Measurements from ENCODE around the gene DDI1. TPM values are rescaled to one million over a fixed set of nuclear protein-coding genes. Genes with fewer than 3 reads are reported as not detected.
"Not testable (repeated sequence)": the region's sequence is repeated elsewhere in the genome, so short reads cannot be mapped to it uniquely, and the experiment has no call there.

The DDI1 gene
- total and polyA plus RNA-seq, 9 donors: not detected

DNA sequence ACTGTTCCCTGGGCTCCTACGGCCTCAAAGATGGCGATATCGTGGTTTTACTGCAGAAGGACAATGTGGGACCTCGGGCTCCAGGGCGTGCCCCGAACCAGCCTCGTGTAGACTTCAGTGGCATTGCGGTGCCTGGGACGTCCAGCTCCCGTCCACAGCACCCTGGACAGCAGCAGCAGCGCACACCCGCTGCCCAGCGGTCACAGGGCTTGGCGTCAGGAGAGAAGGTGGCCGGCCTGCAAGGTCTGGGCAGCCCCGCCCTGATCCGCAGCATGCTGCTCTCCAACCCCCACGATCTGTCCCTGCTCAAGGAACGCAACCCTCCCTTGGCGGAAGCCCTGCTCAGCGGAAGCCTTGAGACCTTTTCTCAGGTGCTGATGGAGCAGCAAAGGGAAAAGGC is 555 bp downstream of the DDI1 start:
- Histone ChIP-seq H3K9me3 (replicated peaks; ENCODE audit: control insufficient read depth, low read depth, low read length) (peaks cover 2% of the 10 kb centered on the region), H3K36me3 (ENCODE audit: control insufficient read depth, insufficient read depth, low read length) (no peaks in the 10 kb centered on the region), H3K4me3 (ENCODE audit: low read length) (no peak overlapping the region), H3K27me3 (ENCODE audit: control insufficient read depth, insufficient read depth, low read length) (no peaks in the 10 kb centered on the region), H3K4me1 (ENCODE audit: control insufficient read depth, insufficient read depth, low read length) (no peaks in the 10 kb centered on the region), H3K27ac (ENCODE audit: low read length) (no peak overlapping the region)
- no peak for DNase-seq
- 96% methylated on average over 21 of the region's 21 CpGs for WGBS (ENCODE audit: insufficient coverage)

DNA sequence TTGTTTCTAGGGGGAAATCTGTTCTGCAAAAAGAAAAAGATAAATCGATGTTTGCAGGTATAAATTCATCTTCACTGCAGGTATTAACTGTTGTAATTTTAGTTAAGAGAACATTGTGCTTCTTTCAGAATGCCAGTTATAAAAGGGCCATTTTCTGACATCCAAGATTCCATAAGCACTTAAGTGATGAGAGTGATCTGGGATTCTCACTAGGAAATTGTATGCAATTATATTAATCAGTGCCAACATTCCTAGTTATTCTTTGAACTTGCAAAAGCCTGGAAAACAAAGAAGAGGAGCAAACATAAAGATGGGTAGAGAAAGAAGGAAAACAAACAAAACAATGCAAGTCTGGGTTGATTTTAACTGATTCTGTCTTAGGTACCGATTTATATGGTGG is 5.4 kb downstream of the DDI1 start:
- Histone ChIP-seq H3K27ac (ENCODE audit: low read length) (no peak overlapping the region), H3K27me3 (ENCODE audit: control insufficient read depth, insufficient read depth, low read length) (no peaks in the 10 kb centered on the region), H3K4me3 (ENCODE audit: low read length) (no peak overlapping the region), H3K36me3 (ENCODE audit: control insufficient read depth, insufficient read depth, low read length) (no peaks in the 10 kb centered on the region), H3K9me3 (replicated peaks; ENCODE audit: control insufficient read depth, low read depth, low read length) (peaks cover 2% of the 10 kb centered on the region), H3K4me1 (ENCODE audit: control insufficient read depth, insufficient read depth, low read length) (no peaks in the 10 kb centered on the region)
- DNase-seq: peak; percentile 4
- WGBS (ENCODE audit: insufficient coverage): no CpG with 5 or more reads among the region's 2 CpGs

DNA sequence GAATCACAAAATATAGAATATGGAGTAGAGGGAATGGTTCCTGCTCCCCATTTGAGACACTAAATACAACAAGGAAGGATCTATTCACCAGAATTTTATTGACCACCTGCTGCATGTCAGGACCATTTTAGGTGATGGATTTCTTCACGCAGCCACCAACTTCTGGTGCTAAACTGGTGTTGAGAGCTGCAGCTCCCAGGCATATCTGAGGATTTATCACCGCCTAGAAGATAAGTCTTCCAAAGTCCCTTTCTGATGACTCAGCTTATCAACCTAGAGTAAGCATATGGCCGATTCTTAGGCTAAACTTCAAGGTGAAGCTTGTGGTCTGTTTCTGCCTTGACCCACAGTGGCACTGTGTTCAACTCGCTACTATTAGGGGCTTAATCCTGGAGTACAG is 6.7 kb downstream of the DDI1 start:
- no peaks in the 10 kb centered on the region for H3K36me3 ChIP-seq (ENCODE audit: control insufficient read depth, insufficient read depth, low read length)
- H3K4me1 ChIP-seq (ENCODE audit: control insufficient read depth, insufficient read depth, low read length): no peaks in the 10 kb centered on the region
- H3K9me3 ChIP-seq (replicated peaks; ENCODE audit: control insufficient read depth, low read depth, low read length): no peaks in the 10 kb centered on the region
- WGBS (ENCODE audit: insufficient coverage): 88% methylated on average over 2 of the region's 4 CpGs
- DNase-seq: no peak
- H3K27ac ChIP-seq (ENCODE audit: low read length): no peak overlapping the region
- H3K27me3 ChIP-seq (ENCODE audit: control insufficient read depth, insufficient read depth, low read length): no peaks in the 10 kb centered on the region
- no peak overlapping the region for H3K4me3 ChIP-seq (ENCODE audit: low read length)

DNA sequence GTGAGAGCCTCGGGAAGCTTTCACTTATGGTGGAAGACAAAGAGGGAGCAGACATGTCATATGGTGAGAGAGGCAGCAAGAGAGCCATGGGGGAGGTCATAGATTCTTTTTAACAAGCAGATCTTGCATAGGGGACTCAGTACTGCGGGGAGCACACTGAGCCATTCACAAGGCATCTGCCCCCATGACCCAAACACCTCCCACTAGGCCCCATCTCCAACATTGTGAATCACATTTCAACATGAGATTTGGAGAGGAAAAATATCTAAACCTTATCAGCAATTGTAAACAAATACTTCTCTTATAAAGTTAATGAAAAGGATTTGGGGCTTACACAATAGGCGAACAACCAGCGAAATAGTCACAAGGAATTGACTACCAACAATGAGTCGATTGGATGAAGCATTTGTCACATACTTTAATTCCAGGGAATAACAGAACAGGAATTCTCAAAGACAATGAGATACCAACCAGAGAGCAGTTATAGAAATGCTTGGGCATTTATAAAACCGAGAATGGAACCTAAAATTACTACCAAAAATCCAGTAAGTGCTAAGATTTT is 7.3 kb downstream of the DDI1 start:
- WGBS (ENCODE audit: insufficient coverage): 64% methylated on average over 1 of the region's 6 CpGs

DNA sequence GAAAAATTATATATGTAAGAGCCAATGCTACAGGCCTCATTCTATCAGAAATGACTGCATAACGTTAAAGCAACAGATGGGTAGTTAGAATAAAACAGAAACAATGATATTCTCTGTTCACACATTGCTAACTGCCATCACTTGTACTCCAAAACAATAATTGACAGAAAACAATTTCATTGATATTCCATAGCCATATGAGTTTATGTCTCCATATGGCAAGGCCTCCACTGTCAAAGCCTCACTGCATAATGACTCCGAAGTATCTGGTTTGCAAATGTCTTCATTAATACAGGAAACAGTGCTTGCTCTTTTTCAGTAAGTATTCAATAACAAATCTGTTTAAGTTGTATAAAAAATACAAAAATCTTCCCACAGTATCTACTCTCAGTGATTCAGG is 9.9 kb downstream of the DDI1 start:
- H3K9me3 ChIP-seq (replicated peaks; ENCODE audit: control insufficient read depth, low read depth, low read length): no peaks in the 10 kb centered on the region
- DNase-seq: no peak
- no peak overlapping the region for H3K4me3 ChIP-seq (ENCODE audit: low read length)
- H3K4me1 ChIP-seq (ENCODE audit: control insufficient read depth, insufficient read depth, low read length): no peaks in the 10 kb centered on the region
- H3K36me3 ChIP-seq (ENCODE audit: control insufficient read depth, insufficient read depth, low read length): no peaks in the 10 kb centered on the region
- H3K27ac ChIP-seq (ENCODE audit: low read length): no peak overlapping the region
- H3K27me3 ChIP-seq (ENCODE audit: control insufficient read depth, insufficient read depth, low read length): no peaks in the 10 kb centered on the region
- WGBS (ENCODE audit: insufficient coverage): no CpG with 5 or more reads among the region's 2 CpGs

More for the DNA sequence above, 7.3 kb downstream of the DDI1 start:
- Histone ChIP-seq H3K27me3 (ENCODE audit: control insufficient read depth, insufficient read depth, low read length) (no peaks in the 10 kb centered on the region), H3K27ac (ENCODE audit: low read length) (no peak overlapping the region), H3K4me3 (ENCODE audit: low read length) (no peak overlapping the region), H3K36me3 (ENCODE audit: control insufficient read depth, insufficient read depth, low read length) (no peaks in the 10 kb centered on the region), H3K9me3 (replicated peaks; ENCODE audit: control insufficient read depth, low read depth, low read length) (no peaks in the 10 kb centered on the region), H3K4me1 (ENCODE audit: control insufficient read depth, insufficient read depth, low read length) (no peaks in the 10 kb centered on the region)
- DNase-seq: no peak

DNA sequence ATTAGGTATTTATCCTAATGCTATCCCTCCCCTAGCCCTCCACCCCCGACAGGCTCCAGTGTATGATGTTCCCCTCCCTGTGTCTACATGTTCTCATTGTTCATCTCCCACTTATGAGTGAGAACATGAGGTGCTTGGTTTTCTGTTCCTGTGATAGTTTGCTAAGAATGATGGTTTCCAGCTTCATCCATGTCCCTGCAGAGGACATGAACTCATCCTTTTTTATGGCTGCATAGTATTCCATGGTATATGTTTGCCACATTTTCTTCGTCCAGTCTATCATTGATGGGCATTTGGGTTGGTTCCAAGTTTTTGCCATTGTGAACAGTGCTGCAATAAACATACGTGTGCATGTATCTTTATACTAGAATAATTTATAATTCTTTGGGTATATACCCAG is 10.4 kb downstream of the DDI1 start:
- not testable (repeated sequence) for H3K9me3 ChIP-seq (replicated peaks; ENCODE audit: control insufficient read depth, low read depth, low read length); H3K4me3 ChIP-seq (ENCODE audit: low read length); H3K27ac ChIP-seq (ENCODE audit: low read length); H3K4me1 ChIP-seq (ENCODE audit: control insufficient read depth, insufficient read depth, low read length); H3K27me3 ChIP-seq (ENCODE audit: control insufficient read depth, insufficient read depth, low read length); H3K36me3 ChIP-seq (ENCODE audit: control insufficient read depth, insufficient read depth, low read length); DNase-seq
- no CpG with 5 or more reads among the region's 3 CpGs for WGBS (ENCODE audit: insufficient coverage)

DNA sequence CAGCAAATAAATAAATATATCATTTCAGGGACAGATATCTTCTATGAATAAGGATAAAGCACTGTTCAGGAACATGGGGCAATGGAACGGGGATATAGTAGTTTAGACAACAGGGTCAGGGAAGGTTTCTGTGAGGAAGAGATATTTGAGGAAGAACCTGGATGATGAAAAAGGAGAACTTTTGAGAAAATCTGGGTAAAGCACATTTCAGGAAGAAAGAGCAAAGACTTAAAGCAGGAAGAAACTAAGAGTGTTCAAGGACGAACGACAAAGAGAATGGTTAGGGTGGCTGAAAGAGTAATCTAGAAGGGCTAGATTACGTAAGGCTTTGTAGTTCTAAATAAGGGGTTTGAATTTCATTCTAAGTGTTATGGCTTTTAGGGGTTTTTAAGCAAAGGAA is 12.7 kb downstream of the DDI1 start:
- Histone ChIP-seq H3K4me1 (ENCODE audit: control insufficient read depth, insufficient read depth, low read length) (no peaks in the 10 kb centered on the region), H3K27me3 (ENCODE audit: control insufficient read depth, insufficient read depth, low read length) (no peaks in the 10 kb centered on the region), H3K4me3 (ENCODE audit: low read length) (no peak overlapping the region), H3K9me3 (replicated peaks; ENCODE audit: control insufficient read depth, low read depth, low read length) (no peaks in the 10 kb centered on the region), H3K36me3 (ENCODE audit: control insufficient read depth, insufficient read depth, low read length) (no peaks in the 10 kb centered on the region), H3K27ac (ENCODE audit: low read length) (no peak overlapping the region)
- 93% methylated on average over 4 of the region's 4 CpGs for WGBS (ENCODE audit: insufficient coverage)
- no peak for DNase-seq

DNA sequence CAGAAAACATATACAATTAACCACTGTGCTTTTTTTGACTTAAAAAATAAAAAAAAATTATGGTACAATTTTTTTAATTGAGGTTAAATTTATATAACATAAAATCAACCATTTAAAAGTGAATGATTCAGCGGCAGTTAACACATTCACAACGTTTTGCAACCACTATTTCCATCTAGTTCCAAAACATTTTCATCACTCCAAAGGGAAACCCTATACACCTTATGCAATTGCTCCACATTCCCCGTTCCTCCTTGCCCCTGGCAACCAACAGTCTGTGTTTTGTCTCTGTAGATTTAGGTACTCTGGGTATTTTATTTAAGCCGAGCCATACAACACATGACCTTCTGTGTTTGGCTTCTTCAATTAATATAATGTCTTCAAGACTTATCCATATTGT is 15.3 kb downstream of the DDI1 start:
- no CpG with 5 or more reads among the region's 4 CpGs for WGBS (ENCODE audit: insufficient coverage)
- H3K27ac ChIP-seq (ENCODE audit: low read length): no peak overlapping the region
- no peaks in the 10 kb centered on the region for H3K36me3 ChIP-seq (ENCODE audit: control insufficient read depth, insufficient read depth, low read length)

DNA sequence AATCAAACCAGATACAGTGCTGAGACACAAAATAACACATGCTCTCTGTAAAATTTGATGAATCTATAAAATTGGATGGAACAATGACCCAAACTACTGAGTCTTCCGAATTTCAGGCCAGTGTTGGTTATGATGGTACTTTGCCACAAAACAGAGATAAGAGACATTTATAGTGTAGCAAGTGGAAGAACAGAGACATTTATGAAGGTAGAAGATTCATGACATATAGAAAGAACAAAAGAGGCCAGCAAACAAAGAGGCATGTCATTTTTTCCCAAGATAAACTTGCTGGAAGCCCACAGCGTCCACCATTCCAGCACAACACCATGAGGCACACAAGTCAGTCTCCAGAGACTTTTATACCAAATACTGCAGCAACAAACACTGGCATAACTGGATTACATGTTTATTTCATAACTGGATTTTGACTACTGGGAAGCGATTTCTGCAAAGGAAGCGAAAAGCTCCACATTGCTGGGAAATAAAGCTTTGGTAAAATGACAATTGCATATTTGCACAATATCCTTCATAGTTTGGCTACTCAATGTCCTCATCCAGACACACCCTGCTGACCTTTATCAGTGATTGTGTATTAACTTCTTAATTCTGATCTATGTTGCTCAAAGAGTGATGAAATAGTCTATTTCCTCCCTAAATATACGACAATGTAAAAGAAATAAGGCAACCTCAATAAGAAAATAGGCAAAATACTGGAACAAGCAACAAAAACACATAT is 17.5 kb downstream of the DDI1 start:
- Histone ChIP-seq H3K9me3 (replicated peaks; ENCODE audit: control insufficient read depth, low read depth, low read length) (no peaks in the 10 kb centered on the region), H3K4me3 (ENCODE audit: low read length) (no peak overlapping the region), H3K27me3 (ENCODE audit: control insufficient read depth, insufficient read depth, low read length) (no peaks in the 10 kb centered on the region), H3K36me3 (ENCODE audit: control insufficient read depth, insufficient read depth, low read length) (no peaks in the 10 kb centered on the region), H3K27ac (ENCODE audit: low read length) (no peak overlapping the region), H3K4me1 (ENCODE audit: control insufficient read depth, insufficient read depth, low read length) (no peaks in the 10 kb centered on the region)
- WGBS (ENCODE audit: insufficient coverage): 71% methylated on average over 1 of the region's 5 CpGs
- DNase-seq: no peak

More for the DNA sequence above, 15.3 kb downstream of the DDI1 start:
- no peak for DNase-seq
- H3K4me1 ChIP-seq (ENCODE audit: control insufficient read depth, insufficient read depth, low read length): no peaks in the 10 kb centered on the region
- no peaks in the 10 kb centered on the region for H3K27me3 ChIP-seq (ENCODE audit: control insufficient read depth, insufficient read depth, low read length)
- no peak overlapping the region for H3K4me3 ChIP-seq (ENCODE audit: low read length)
- H3K9me3 ChIP-seq (replicated peaks; ENCODE audit: control insufficient read depth, low read depth, low read length): no peaks in the 10 kb centered on the region

DNA sequence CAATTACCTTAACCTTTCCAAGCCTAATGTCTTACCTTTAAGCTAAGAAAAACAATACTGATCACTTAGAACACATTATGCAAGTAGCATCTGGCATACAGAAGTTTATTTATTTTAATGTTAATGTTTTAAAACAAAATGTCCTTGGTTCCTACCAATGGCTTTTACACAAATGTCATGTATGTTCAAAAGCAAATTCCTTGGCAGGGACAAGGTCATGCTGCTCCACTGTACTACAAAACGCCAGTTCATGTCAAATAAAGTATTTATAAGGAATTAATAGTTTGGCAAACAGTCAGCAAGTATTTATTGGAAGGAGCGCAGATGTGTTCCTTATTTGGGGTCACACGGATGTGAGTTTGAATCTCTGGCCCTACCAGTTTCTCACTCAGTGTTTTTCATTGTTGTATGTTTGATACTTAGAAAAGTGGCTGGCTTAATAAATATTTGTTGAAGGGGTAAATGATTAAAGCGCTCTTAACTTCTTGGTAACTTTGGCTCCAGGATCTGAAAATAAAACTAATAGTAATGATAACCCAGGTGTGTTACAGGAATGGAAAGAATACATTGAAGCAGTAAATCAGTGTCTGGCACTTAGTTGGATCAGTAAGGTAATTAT is 18.6 kb downstream of the DDI1 start:
- no peak for DNase-seq
- Histone ChIP-seq H3K27me3 (ENCODE audit: control insufficient read depth, insufficient read depth, low read length) (no peaks in the 10 kb centered on the region), H3K4me3 (ENCODE audit: low read length) (no peak overlapping the region), H3K27ac (ENCODE audit: low read length) (no peak overlapping the region), H3K9me3 (replicated peaks; ENCODE audit: control insufficient read depth, low read depth, low read length) (no peaks in the 10 kb centered on the region), H3K36me3 (ENCODE audit: control insufficient read depth, insufficient read depth, low read length) (no peaks in the 10 kb centered on the region), H3K4me1 (ENCODE audit: control insufficient read depth, insufficient read depth, low read length) (no peaks in the 10 kb centered on the region)
- 100% methylated on average over 1 of the region's 4 CpGs for WGBS (ENCODE audit: insufficient coverage)

Data from muscle of leg (tissue), 11 donors.